GM12892 (cell line): Measurements from ENCODE around the gene SMIM38.

ENCODE experiments used
- DNase-seq: peaks from one replicate; pipeline ENCODE4 v3.0.0; 2011; ENCODE audit not compliant: insufficient read length
- FAIRE-seq: peaks from 2 replicates; lab custom pipeline; 2011; peaks lifted over from hg19 to GRCh38; lab: Jason Lieb, UNC
- POLR2A ChIP-seq: IDR thresholded peaks from 2 replicates; pipeline ENCODE4 v1.6.1; 2011; ENCODE audit warnings: low read depth, low read length, control low read depth
- POLR2AphosphoS5 ChIP-seq: IDR thresholded peaks from 2 replicates; pipeline ENCODE4 v1.6.1; 2011; ENCODE audit warnings: low read depth, low read length, control low read depth
- TAF1 ChIP-seq: IDR thresholded peaks from 2 replicates; pipeline ENCODE4 v1.6.1; 2011; ENCODE audit warnings: low read depth, mild to moderate bottlenecking, control low read depth, low read length, borderline replicate concordance

Gene SMIM38

GRCh38 chr11:69123593-69124545, 31.9 kb upstream of the SMIM38 start:
- DNase-seq: no peak
- no peak for FAIRE-seq
- TF ChIP-seq POLR2AphosphoS5: no peak
- TF ChIP-seq TAF1: no peak
- no peak for TF ChIP-seq POLR2A

- TF ChIP-seq POLR2AphosphoS5: no peak
- no peak for TF ChIP-seq TAF1
- no peak for TF ChIP-seq POLR2A
- FAIRE-seq: no peak
- no peak for DNase-seq
Measured at GRCh38 chr11:69125861-69126260, 29.9 kb upstream of the SMIM38 start.

GRCh38 chr11:69126286-69126685, 29.4 kb upstream of the SMIM38 start:
- TF ChIP-seq POLR2AphosphoS5: no peak
- TF ChIP-seq TAF1: no peak
- no peak for TF ChIP-seq POLR2A
- FAIRE-seq (no peak), DNase-seq (no peak)

GRCh38 chr11:69127081-69127850, 28.5 kb upstream of the SMIM38 start:
- FAIRE-seq (no peak), DNase-seq (no peak)
- TF ChIP-seq POLR2A (no peak), TAF1 (no peak), POLR2AphosphoS5 (no peak)

- DNase-seq (no peak), FAIRE-seq (no peak)
- TF ChIP-seq POLR2AphosphoS5 (no peak), TAF1 (no peak), POLR2A (no peak)
Measured at GRCh38 chr11:69127884-69128283, 27.9 kb upstream of the SMIM38 start.

GRCh38 chr11:69129053-69129452, 26.7 kb upstream of the SMIM38 start:
- DNase-seq (no peak), FAIRE-seq (no peak)
- TF ChIP-seq POLR2A (no peak), TAF1 (no peak), POLR2AphosphoS5 (no peak)

GRCh38 chr11:69129647-69130046, 26.1 kb upstream of the SMIM38 start:
- TF ChIP-seq POLR2A: no peak
- no peak for TF ChIP-seq TAF1
- TF ChIP-seq POLR2AphosphoS5: no peak
- no peak for FAIRE-seq
- DNase-seq: no peak

GRCh38 chr11:69130654-69131053, 25.1 kb upstream of the SMIM38 start:
- DNase-seq: no peak
- TF ChIP-seq POLR2AphosphoS5 (no peak), POLR2A (no peak), TAF1 (no peak)
- no peak for FAIRE-seq

GRCh38 chr11:69131121-69131566, 24.6 kb upstream of the SMIM38 start:
- no peak for TF ChIP-seq POLR2A
- TF ChIP-seq TAF1: no peak
- TF ChIP-seq POLR2AphosphoS5: no peak
- DNase-seq (no peak), FAIRE-seq (no peak)

- FAIRE-seq: no peak
- TF ChIP-seq POLR2A: no peak
- no peak for TF ChIP-seq POLR2AphosphoS5
- no peak for TF ChIP-seq TAF1
- DNase-seq: no peak
Measured at GRCh38 chr11:69131644-69132300, 24.0 kb upstream of the SMIM38 start.

GRCh38 chr11:69132301-69132670, 23.4 kb upstream of the SMIM38 start:
- DNase-seq: no peak
- no peak for FAIRE-seq
- no peak for TF ChIP-seq TAF1
- TF ChIP-seq POLR2AphosphoS5: no peak
- no peak for TF ChIP-seq POLR2A
